ENCODE results near the gene CDC40.

DNA sequence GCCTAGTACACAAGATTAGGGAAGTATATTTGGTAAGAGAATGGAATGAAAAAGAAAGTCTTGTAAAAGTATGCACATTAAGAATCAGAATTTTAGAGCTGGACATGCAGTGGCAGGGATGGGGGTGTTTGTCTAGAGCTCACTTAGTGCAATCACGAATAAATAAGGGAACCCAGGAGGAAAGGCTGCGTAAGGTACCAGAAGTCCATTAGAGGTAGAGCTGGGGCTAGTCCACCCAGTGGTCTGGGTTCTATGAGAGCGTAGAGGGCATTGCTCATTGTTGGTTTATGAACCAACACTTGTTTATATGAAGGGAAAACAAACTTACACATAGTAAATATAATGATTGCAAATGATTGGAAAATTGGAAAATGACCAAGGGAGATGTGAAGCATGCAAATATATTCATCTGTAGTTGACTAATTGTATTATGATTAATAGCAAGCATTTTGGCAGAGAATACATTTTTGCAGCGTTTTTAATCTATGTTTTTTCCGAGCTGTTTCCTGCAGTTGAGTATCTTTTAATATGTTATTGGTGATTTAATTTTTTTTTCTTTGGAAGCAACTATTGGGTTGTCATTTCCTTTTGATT, 3.2 kb downstream of the CDC40 start:
- no peak for TF ChIP-seq GLIS3 (CRISPR knock-in tag; IDR thresholded peaks at IDR 0.05)
- no peak for TF ChIP-seq RARB (CRISPR knock-in tag; IDR thresholded peaks at IDR 0.05)
- TF ChIP-seq, protein P1, sequence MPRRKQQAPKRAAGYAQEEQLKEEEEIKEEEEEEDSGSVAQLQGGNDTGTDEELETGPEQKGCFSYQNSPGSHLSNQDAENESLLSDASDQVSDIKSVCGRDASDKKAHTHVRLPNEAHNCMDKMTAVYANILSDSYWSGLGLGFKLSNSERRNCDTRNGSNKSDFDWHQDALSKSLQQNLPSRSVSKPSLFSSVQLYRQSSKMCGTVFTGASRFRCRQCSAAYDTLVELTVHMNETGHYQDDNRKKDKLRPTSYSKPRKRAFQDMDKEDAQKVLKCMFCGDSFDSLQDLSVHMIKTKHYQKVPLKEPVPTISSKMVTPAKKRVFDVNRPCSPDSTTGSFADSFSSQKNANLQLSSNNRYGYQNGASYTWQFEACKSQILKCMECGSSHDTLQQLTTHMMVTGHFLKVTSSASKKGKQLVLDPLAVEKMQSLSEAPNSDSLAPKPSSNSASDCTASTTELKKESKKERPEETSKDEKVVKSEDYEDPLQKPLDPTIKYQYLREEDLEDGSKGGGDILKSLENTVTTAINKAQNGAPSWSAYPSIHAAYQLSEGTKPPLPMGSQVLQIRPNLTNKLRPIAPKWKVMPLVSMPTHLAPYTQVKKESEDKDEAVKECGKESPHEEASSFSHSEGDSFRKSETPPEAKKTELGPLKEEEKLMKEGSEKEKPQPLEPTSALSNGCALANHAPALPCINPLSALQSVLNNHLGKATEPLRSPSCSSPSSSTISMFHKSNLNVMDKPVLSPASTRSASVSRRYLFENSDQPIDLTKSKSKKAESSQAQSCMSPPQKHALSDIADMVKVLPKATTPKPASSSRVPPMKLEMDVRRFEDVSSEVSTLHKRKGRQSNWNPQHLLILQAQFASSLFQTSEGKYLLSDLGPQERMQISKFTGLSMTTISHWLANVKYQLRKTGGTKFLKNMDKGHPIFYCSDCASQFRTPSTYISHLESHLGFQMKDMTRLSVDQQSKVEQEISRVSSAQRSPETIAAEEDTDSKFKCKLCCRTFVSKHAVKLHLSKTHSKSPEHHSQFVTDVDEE (CRISPR knock-in tag; IDR thresholded peaks at IDR 0.05) = no peak
- no peak for TF ChIP-seq ESRRG (CRISPR knock-in tag; IDR thresholded peaks at IDR 0.05)
- TF ChIP-seq TOX (CRISPR knock-in tag; IDR thresholded peaks at IDR 0.05; ENCODE audit: borderline replicate concordance) = no peak
- TF ChIP-seq ISL1 (CRISPR knock-in tag; IDR thresholded peaks at IDR 0.05) = no peak
- TF ChIP-seq ARNTL (CRISPR knock-in tag; IDR thresholded peaks at IDR 0.05; ENCODE audit: borderline replicate concordance, low read depth) = no peak
- TF ChIP-seq ZFP3 (CRISPR knock-in tag; IDR thresholded peaks at IDR 0.05) = no peak
- TF ChIP-seq, protein P2, sequence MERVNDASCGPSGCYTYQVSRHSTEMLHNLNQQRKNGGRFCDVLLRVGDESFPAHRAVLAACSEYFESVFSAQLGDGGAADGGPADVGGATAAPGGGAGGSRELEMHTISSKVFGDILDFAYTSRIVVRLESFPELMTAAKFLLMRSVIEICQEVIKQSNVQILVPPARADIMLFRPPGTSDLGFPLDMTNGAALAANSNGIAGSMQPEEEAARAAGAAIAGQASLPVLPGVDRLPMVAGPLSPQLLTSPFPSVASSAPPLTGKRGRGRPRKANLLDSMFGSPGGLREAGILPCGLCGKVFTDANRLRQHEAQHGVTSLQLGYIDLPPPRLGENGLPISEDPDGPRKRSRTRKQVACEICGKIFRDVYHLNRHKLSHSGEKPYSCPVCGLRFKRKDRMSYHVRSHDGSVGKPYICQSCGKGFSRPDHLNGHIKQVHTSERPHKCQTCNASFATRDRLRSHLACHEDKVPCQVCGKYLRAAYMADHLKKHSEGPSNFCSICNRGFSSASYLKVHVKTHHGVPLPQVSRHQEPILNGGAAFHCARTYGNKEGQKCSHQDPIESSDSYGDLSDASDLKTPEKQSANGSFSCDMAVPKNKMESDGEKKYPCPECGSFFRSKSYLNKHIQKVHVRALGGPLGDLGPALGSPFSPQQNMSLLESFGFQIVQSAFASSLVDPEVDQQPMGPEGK (CRISPR knock-in tag; IDR thresholded peaks at IDR 0.05; ENCODE audit: borderline replicate concordance) = no peak
- TF ChIP-seq ZNF565 (CRISPR knock-in tag; conservative IDR thresholded peaks at IDR 0.05; ENCODE audit: low read depth) = no peak
- no peak for TF ChIP-seq OSR1 (CRISPR knock-in tag; IDR thresholded peaks at IDR 0.05)

Data from SK-N-SH treated with all-trans-retinoic acid at 6 μM for 48 hours (cell line).